Esophagus squamous epithelium (tissue), 5 donors: ENCODE measurements around the gene TMEM72. TPM values are rescaled to one million over a fixed set of nuclear protein-coding genes. Genes with fewer than 3 reads are reported as not detected.
A peak's percentile ranks its signal among the peaks of the same experiment; 100 is the strongest.

Experiments
- DNase-seq: peaks from one replicate; lab custom pipeline; 2025; lab: John Stamatoyannopoulos, UW
- H3K27ac ChIP-seq, 4 donors: fragments of 200-600 bp; sonication (generic); one replicate each; pipeline ENCODE4 v1.5.1; 2016 to 2019; ENCODE audit warnings: mild to moderate bottlenecking in 1 of 4
- H3K27me3 ChIP-seq, 4 donors: fragments of 200-600 bp; sonication (generic); 1 replicate in 3 of 4; 2 replicates in 1 of 4; pipeline versions ENCODE4 v1.5.1 to v1.6.0; 2017 to 2021; ENCODE audit warnings: antibody characterized with exemption in 1 of 4
- H3K36me3 ChIP-seq, 3 donors: fragments of 200-600 bp; sonication (generic); one replicate each; pipeline ENCODE4 v1.5.1; 2016 to 2019
- H3K4me1 ChIP-seq, 3 donors: fragments of 200-600 bp; sonication (generic); one replicate each; pipeline ENCODE4 v1.5.1; 2017 to 2019
- H3K4me3 ChIP-seq, 4 donors: fragments of 200-600 bp; sonication (generic); 1 replicate in 3 of 4; 2 replicates in 1 of 4; pipeline ENCODE4 v1.5.1; 2016 to 2019; ENCODE audit warnings: mild to moderate bottlenecking in 2 of 4, moderate library complexity in 1 of 4
- H3K9me3 ChIP-seq, 3 donors: fragments of 200-600 bp; sonication (generic); one replicate each; pipeline ENCODE4 v1.5.1; 2016 to 2019
- POLR2A ChIP-seq, 4 donors: fragments of 450-650 bp; IDR thresholded peaks; one replicate each; pipeline ENCODE4 v1.6.1; 2017; ENCODE audit warnings: antibody characterized with exemption in 4 of 4, mild to moderate bottlenecking in 4 of 4, moderate library complexity in 3 of 4
- WGBS, 2 donors: methylation state at CpG; one replicate each; pipeline ENCODE4 v1.1.5; 2018; 5-methylcytosine and 5-hydroxymethylcytosine counted together
- intact Hi-C: fragments of 100-400 bp; cut with DNase I; formaldehyde crosslinking; loops from one replicate; pipeline ENCODE4 v1.15.0; 2022
- total RNA-seq, 4 donors: library from RNA; depleted of rRNA; stranded (reverse); fragments of >200 nt; gene quantifications; one replicate each; pipeline ENCODE4 v1.1.0, GENCODE V29; 2016
- TF ChIP-seq, protein P1 (sequence below), 6 experiments: fragments of 450-650 bp in 4 of 6; fragments of 200-600 bp in 2 of 6; sonication (generic) in 2 of 6; IDR thresholded peaks; one replicate each; pipeline ENCODE4 v1.5.1; 2016 to 2019; ENCODE audit warnings: antibody characterized with exemption in 6 of 6, mild to moderate bottlenecking in 4 of 6, moderate library complexity in 4 of 6
- donor health status: DM: yes; HTN: yes; CAD: no.

Gene TMEM72
- total RNA-seq, 4 donors from 2014 or later, result not detected

DNA sequence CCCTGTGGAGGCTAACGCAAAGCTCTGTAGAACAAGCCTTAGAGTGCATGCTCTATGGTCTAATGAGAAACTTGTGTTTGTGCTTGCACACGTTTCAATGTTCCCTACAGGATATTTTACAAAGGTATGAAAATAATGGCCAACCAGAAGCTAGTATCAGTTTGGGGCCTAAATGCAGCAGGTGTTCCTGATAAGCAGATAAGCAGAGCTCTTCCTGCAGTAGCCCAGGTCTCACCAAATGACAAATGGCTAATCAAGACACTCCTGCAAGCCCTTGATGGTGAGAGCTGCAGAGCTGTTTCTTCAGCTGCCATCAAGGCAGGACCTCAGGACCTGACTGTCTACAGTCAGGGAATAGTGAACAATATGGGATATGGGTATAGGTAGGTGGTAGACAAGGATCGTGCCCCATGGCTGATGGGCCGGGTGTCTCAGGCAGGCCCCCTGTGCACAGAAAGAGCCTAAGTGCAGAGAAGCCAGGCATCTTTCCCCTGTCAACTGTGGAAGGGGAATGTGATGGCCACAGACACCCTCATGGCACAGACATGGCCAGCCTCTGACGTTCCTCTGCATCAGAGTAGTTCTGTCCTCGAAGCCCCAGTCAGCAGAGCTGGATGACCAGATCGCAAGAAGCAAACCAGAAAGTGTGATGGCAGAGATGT, 25.3 kb downstream of the TMEM72 start:
- intact Hi-C loops, result no loop called here
- WGBS, 2 donors, result 71 to 85% methylated on average over 3 of the region's 7 CpGs
- H3K36me3 ChIP-seq, result no peaks in the 10 kb centered on the region
- peak overlapping the region in 3 of 4 donors; percentile 17 to 43 (median 39) for H3K27ac ChIP-seq
- no peaks in the 10 kb centered on the region for H3K27me3 ChIP-seq
- peaks cover 0 to 25% (median 10%) of the 10 kb centered on the region in 3 donors for H3K4me1 ChIP-seq
- no peaks in the 10 kb centered on the region for H3K9me3 ChIP-seq
- H3K4me3 ChIP-seq, result no peak overlapping the region
- DNase-seq, result no peak
- no peak for TF ChIP-seq POLR2A (IDR thresholded peaks at IDR 0.05)
- TF ChIP-seq, protein P1, sequence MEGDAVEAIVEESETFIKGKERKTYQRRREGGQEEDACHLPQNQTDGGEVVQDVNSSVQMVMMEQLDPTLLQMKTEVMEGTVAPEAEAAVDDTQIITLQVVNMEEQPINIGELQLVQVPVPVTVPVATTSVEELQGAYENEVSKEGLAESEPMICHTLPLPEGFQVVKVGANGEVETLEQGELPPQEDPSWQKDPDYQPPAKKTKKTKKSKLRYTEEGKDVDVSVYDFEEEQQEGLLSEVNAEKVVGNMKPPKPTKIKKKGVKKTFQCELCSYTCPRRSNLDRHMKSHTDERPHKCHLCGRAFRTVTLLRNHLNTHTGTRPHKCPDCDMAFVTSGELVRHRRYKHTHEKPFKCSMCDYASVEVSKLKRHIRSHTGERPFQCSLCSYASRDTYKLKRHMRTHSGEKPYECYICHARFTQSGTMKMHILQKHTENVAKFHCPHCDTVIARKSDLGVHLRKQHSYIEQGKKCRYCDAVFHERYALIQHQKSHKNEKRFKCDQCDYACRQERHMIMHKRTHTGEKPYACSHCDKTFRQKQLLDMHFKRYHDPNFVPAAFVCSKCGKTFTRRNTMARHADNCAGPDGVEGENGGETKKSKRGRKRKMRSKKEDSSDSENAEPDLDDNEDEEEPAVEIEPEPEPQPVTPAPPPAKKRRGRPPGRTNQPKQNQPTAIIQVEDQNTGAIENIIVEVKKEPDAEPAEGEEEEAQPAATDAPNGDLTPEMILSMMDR (IDR thresholded peaks at IDR 0.05), result no peak

DNA sequence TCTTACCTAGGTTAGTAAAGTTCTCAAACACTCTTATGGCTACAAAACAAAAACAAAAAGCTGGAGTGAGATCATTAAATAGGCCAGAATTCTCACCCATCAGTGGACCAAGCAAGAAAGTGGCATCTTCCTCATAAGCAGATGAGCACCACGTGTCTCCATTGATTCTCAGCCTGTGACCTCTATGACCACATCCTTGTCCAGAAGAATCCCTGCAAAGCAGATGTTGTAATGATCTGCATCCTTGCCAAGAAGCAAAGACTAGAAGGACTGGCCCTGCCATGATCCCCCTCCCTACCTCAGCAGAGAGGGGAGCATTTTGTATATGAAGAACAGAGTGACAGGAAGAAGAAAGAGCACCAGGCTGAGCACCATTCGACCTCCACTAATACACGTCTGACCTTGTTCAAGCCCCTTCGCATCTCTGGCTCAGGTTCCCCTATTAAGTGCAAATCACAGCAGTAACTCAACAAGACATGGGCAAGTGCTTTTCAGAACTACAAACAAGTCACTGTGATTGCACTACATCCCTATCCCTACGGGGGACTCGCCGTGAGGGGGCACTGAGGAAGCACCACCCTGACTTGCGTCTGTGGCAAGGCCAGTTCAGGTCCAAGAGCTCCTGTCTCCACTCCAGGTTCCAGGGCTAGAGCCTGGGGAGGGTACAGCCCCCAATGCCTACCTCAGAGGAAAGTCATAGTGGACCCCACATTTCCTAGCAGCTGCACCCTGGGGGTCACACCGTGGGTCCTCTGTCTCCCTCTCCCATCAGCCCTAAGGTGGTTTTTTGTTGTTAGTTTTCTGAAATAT, 26.3 kb downstream of the TMEM72 start:
- H3K4me3 ChIP-seq, result no peak overlapping the region
- H3K9me3 ChIP-seq, result no peaks in the 10 kb centered on the region
- H3K27me3 ChIP-seq, result no peaks in the 10 kb centered on the region
- H3K27ac ChIP-seq, result no peak overlapping the region
- intact Hi-C loops, result no loop called here
- TF ChIP-seq, protein P1 (IDR thresholded peaks at IDR 0.05), result no peak
- TF ChIP-seq POLR2A (IDR thresholded peaks at IDR 0.05), result no peak
- H3K36me3 ChIP-seq, result no peaks in the 10 kb centered on the region
- peaks cover 0 to 23% (median 10%) of the 10 kb centered on the region in 3 donors for H3K4me1 ChIP-seq
- 77 to 84% methylated on average over 9 of the region's 9 CpGs for WGBS, 2 donors
- DNase-seq, result no peak

DNA sequence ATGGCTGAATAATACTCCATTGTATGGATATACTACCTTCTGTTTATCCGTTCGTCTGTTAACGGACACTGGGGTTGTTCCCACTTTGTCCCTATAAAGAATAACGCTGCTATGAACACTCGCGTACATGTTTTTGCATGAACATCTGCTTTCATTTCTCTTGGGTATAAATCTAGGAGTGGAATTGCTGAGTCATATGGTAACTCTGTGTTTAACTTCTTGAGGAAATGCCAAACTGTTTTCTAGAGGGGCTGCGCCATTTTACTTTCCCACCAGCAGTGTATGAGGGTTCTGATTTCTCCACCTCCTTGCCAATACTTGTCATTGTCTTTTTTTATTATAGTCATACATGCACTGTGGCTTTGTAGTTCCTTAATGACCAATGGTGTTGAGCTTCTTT, 27.8 kb downstream of the TMEM72 start:
- 74 to 75% methylated on average over 7 of the region's 7 CpGs for WGBS, 2 donors
- H3K4me3 ChIP-seq, result no peak overlapping the region
- DNase-seq, result no peak
- TF ChIP-seq, protein P1 (IDR thresholded peaks at IDR 0.05), result no peak
- no peak for TF ChIP-seq POLR2A (IDR thresholded peaks at IDR 0.05)
- intact Hi-C loops, result no loop called here
- no peak overlapping the region for H3K27ac ChIP-seq
- H3K4me1 ChIP-seq, result peaks cover 0 to 14% (median 7%) of the 10 kb centered on the region in 3 donors
- no peaks in the 10 kb centered on the region for H3K9me3 ChIP-seq
- H3K36me3 ChIP-seq, result no peaks in the 10 kb centered on the region
- H3K27me3 ChIP-seq, result no peaks in the 10 kb centered on the region

DNA sequence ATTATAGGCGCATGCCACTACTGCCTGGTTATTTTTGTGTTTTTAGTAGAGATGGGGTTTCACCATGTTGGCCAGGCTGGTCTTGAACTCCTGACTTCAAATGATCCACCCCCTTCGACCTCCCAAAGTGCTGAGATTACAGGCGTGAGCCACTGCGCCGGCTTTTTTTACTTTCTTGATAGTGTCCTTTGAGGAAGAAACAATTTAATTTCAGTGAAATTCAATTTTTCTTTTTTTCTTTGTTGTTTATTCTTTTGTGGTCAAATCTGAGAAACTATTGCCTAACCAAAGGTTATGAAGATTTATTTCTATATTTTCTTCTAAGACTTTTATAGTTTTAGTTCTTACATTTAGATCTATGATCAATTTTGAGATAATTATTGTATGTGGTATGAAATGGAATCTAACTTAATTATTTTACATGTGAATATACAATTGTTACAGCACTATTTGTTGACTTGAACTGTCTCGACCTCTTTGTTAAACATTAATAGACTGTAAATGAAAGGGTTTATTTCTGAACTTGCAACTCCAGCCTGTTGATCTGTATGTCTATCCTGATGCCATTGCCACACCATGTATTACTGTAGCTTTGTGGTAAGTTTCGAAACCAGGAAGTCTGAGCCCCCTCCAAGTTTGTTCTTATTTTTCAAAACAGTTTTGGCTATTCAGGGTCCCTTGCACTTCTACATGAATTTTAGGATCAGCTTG, 28.7 kb downstream of the TMEM72 start:
- 78 to 79% methylated on average over 7 of the region's 7 CpGs for WGBS, 2 donors

More for the DNA sequence above, 28.7 kb downstream of the TMEM72 start:
- TF ChIP-seq POLR2A (IDR thresholded peaks at IDR 0.05), result no peak
- TF ChIP-seq, protein P1 (IDR thresholded peaks at IDR 0.05), result no peak
- Histone ChIP-seq H3K4me1 (peaks cover 0 to 14% (median 7%) of the 10 kb centered on the region in 3 donors), H3K27me3 (no peaks in the 10 kb centered on the region), H3K4me3 (no peak overlapping the region), H3K36me3 (no peaks in the 10 kb centered on the region), H3K9me3 (no peaks in the 10 kb centered on the region), H3K27ac (no peak overlapping the region)
- intact Hi-C loops, result no loop called here
- DNase-seq, result no peak
